B cell (primary cell): ENCODE measurements around the gene DCBLD2. TPM values are rescaled to one million over a fixed set of nuclear protein-coding genes. Genes with fewer than 3 reads are reported as not detected.

Experiments used
- ATAC-seq: fragments of 200-7000 bp; cut with Tn5 transposase; one replicate; pipeline ENCODE4 v1.10.0; 2021; ENCODE audit warnings: low read depth, mild to moderate bottlenecking, moderate number of reproducible peaks, moderate library complexity
- CTCF ChIA-PET: fragments of 350-600 bp; sonication (Branson Sonifier 250); formaldehyde crosslinking; loops from one replicate; lab custom pipeline; 2021; ENCODE audit warnings: antibody characterized with exemption, inconsistent platforms; lab: Charles Lee
- POLR2A ChIA-PET: fragments of 350-600 bp; sonication (Branson Sonifier 250); formaldehyde crosslinking; loops from one replicate; lab custom pipeline; 2021; ENCODE audit warnings: antibody characterized with exemption; lab: Charles Lee
- DNase-seq: peaks from one replicate; pipeline ENCODE4 v3.0.0; 2013
- H2AFZ ChIP-seq: 2 replicates; pipeline ENCODE4 v1.6.1; 2012; ENCODE audit warnings: mild to moderate bottlenecking, low read depth, low read length; ENCODE audit not compliant: insufficient read depth, poor library complexity, severe bottlenecking
- H3K27ac ChIP-seq, 2 donors: 1 replicate in 1 of 2; 2 replicates in 1 of 2; pipeline ENCODE4 v1.5.1; 2012 to 2013; ENCODE audit warnings: low read length in 2 of 2, mild to moderate bottlenecking in 2 of 2, moderate library complexity in 1 of 2
- H3K27me3 ChIP-seq, 4 experiments: fragments of 200-600 bp in 1 of 4; sonication (generic) in 1 of 4; replicated peaks in 1 of 4; 1 replicate in 2 of 4; 2 replicates in 2 of 4; pipeline versions ENCODE4 v1.6.1 to v1.7.0; 2013 to 2016; ENCODE audit warnings: low read length in 3 of 4, mild to moderate bottlenecking in 2 of 4, mixed read lengths in 1 of 4, moderate library complexity in 1 of 4; ENCODE audit not compliant: insufficient read depth in 4 of 4, control insufficient read depth in 3 of 4; ENCODE audit errors: control extremely low read depth in 1 of 4
- H3K36me3 ChIP-seq, 2 experiments: replicated peaks in 1 of 2; 1 replicate in 1 of 2; 2 replicates in 1 of 2; pipeline versions ENCODE4 v1.6.1 to v1.7.1; 2013; ENCODE audit warnings: low read length in 1 of 2; ENCODE audit not compliant: insufficient read depth in 2 of 2, control insufficient read depth in 1 of 2; ENCODE audit errors: control extremely low read depth in 1 of 2, extremely low read depth in 1 of 2
- H3K4me1 ChIP-seq, 2 donors: fragments of 200-600 bp in 1 of 2; sonication (generic) in 1 of 2; 1 replicate in 1 of 2; 2 replicates in 1 of 2; pipeline versions ENCODE4 v1.5.1 to v1.6.1; 2013 to 2017; ENCODE audit warnings: low read length in 2 of 2; ENCODE audit not compliant: control insufficient read depth in 2 of 2, insufficient read depth in 2 of 2
- H3K4me2 ChIP-seq: replicated peaks from 2 replicates; pipeline ENCODE3; 2012; ENCODE audit warnings: mild to moderate bottlenecking, low read depth, low read length; ENCODE audit not compliant: poor library complexity, severe bottlenecking
- H3K4me3 ChIP-seq, 5 experiments: fragments of 200-600 bp in 1 of 5; sonication (generic) in 1 of 5; 1 replicate in 3 of 5; 2 replicates in 2 of 5; pipeline versions ENCODE4 v1.5.1 to v1.7.0; 2011 to 2016; ENCODE audit warnings: low read length in 4 of 5, mild to moderate bottlenecking in 4 of 5, low read depth in 2 of 5, control low read depth in 1 of 5, moderate library complexity in 1 of 5; ENCODE audit not compliant: insufficient read depth in 1 of 5; ENCODE audit errors: control extremely low read depth in 1 of 5, extremely low read depth in 1 of 5
- H3K79me2 ChIP-seq: fragments of 200-600 bp; sonication (generic); one replicate; pipeline ENCODE4 v1.6.0; 2016; ENCODE audit warnings: low read length; ENCODE audit not compliant: control insufficient read depth, insufficient read depth
- H3K9ac ChIP-seq: fragments of 200-600 bp; sonication (generic); 2 replicates; pipeline ENCODE4 v1.6.1; 2017; ENCODE audit warnings: mild to moderate bottlenecking, low read length, moderate library complexity
- H3K9me3 ChIP-seq, 3 donors: one replicate each; pipeline versions ENCODE4 v1.6.1 to v1.7.1; 2013; ENCODE audit warnings: low read length in 2 of 3; ENCODE audit not compliant: control insufficient read depth in 2 of 3, insufficient read depth in 1 of 3; ENCODE audit errors: control extremely low read depth in 1 of 3
- H4K20me1 ChIP-seq: 2 replicates; pipeline ENCODE4 v1.6.0; 2012; ENCODE audit warnings: mild to moderate bottlenecking, low read length; ENCODE audit not compliant: insufficient read depth, control insufficient read depth, poor library complexity, severe bottlenecking
- H3K27ac Mint-ChIP-seq: one replicate; pipeline ENCODE4 v1.8.0; 2021; ENCODE audit warnings: mixed read lengths
- H3K27me3 Mint-ChIP-seq: one replicate; pipeline ENCODE4 v1.8.0; 2021; ENCODE audit warnings: mixed read lengths
- H3K4me1 Mint-ChIP-seq: one replicate; pipeline ENCODE4 v1.8.0; 2021; ENCODE audit warnings: mixed read lengths
- H3K4me3 Mint-ChIP-seq: one replicate; pipeline ENCODE4 v1.8.0; 2021; ENCODE audit warnings: mixed read lengths
- H3K9me3 Mint-ChIP-seq: one replicate; pipeline ENCODE4 v1.8.0; 2022; ENCODE audit warnings: mixed read lengths; ENCODE audit not compliant: insufficient read depth
- CTCF ChIP-seq: fragments of 200-600 bp; IDR thresholded peaks from one replicate; pipeline ENCODE4 v1.8.0; 2022; ENCODE audit warnings: antibody characterized with exemption, mild to moderate bottlenecking
- EZH2 ChIP-seq: IDR thresholded peaks from 2 replicates; pipeline ENCODE4 v1.6.1; 2012; ENCODE audit warnings: borderline replicate concordance, low read depth, mild to moderate bottlenecking, moderate library complexity, low read length; ENCODE audit not compliant: insufficient read depth, poor library complexity, severe bottlenecking
- WGBS: methylation state at CpG from one replicate; pipeline ENCODE4 v1.1.5; 2013; ENCODE audit warnings: missing lambda C conversion rate; ENCODE audit not compliant: insufficient coverage; 5-methylcytosine and 5-hydroxymethylcytosine counted together
- intact Hi-C: fragments of 100-400 bp; cut with micrococcal nuclease; formaldehyde crosslinking; loops from one replicate; pipeline ENCODE4 v1.10.0; 2022
- polyA plus RNA-seq: library from polyadenylated mRNA; depleted of rRNA; stranded (reverse); fragments of >200 nt; gene quantifications from 2 replicates; pipeline ENCODE4 v1.2.3, GENCODE V29; 2012
- total RNA-seq, 2 donors: library from RNA; stranded (reverse); fragments of 120-200 nt in 1 of 2; gene quantifications; 1 replicate in 1 of 2; 2 replicates in 1 of 2; pipeline versions ENCODE4 v1.2.3 to v1.2.4, GENCODE V29; 2013 to 2022

Gene DCBLD2
- total and polyA plus RNA-seq, 2 donors (not counting 1 experiment from before 2014, with no cell fraction given): 0.37 to 3.5 TPM

- DNase-seq: no peak
- Histone ChIP-seq H4K20me1 (no peaks in the 10 kb centered on the region), H2AFZ (no peak overlapping the region), H3K36me3 (no peaks in the 10 kb centered on the region), H3K27me3 (no peaks in the 10 kb centered on the region), H3K4me1 (no peaks in the 10 kb centered on the region), H3K4me2 (no peak overlapping the region), H3K9ac (no peak overlapping the region), H3K9me3 (no peaks in the 10 kb centered on the region), H3K27ac (no peak overlapping the region), H3K79me2 (no peaks in the 10 kb centered on the region), H3K4me3 (no peak overlapping the region)
- 100% methylated on average over 1 of the region's 2 CpGs for WGBS
- TF ChIP-seq CTCF (no peak), EZH2 (no peak)
- Mint-ChIP-seq H3K9me3 (no peaks in the 10 kb centered on the region), H3K4me1 (no peaks in the 10 kb centered on the region), H3K27me3 (peaks cover 10% of the 10 kb centered on the region), H3K4me3 (no peak overlapping the region), H3K27ac (no peak overlapping the region)
- ChIA-PET CTCF (no interaction called here), POLR2A (no interaction called here)
- no peak for ATAC-seq
- intact Hi-C loops: no loop called here
Measured at GRCh38 chr3:98772022-98772421, 129.5 kb downstream of the DCBLD2 start.

- H3K9me3 ChIP-seq: no peaks in the 10 kb centered on the region
- no peak overlapping the region for H2AFZ ChIP-seq
- intact Hi-C loops: no loop called here
- no peak overlapping the region for H3K4me2 ChIP-seq
- H3K9ac ChIP-seq: no peak overlapping the region
- Mint-ChIP-seq H3K27ac (no peak overlapping the region), H3K9me3 (no peaks in the 10 kb centered on the region), H3K27me3 (peaks cover 7% of the 10 kb centered on the region), H3K4me3 (no peak overlapping the region), H3K4me1 (no peaks in the 10 kb centered on the region)
- ChIA-PET CTCF (no interaction called here), POLR2A (no interaction called here)
- no peaks in the 10 kb centered on the region for H3K36me3 ChIP-seq
- no peaks in the 10 kb centered on the region for H3K4me1 ChIP-seq
- TF ChIP-seq EZH2 (no peak), CTCF (no peak)
- DNase-seq: peak; percentile 14
- WGBS: 49% methylated on average over 8 of the region's 8 CpGs
- no peaks in the 10 kb centered on the region for H3K27me3 ChIP-seq
- no peak for ATAC-seq
- no peaks in the 10 kb centered on the region for H3K79me2 ChIP-seq
- H3K27ac ChIP-seq: no peak overlapping the region
- no peak overlapping the region for H3K4me3 ChIP-seq
- H4K20me1 ChIP-seq: no peaks in the 10 kb centered on the region
Measured at GRCh38 chr3:98770261-98771039, 131.0 kb downstream of the DCBLD2 start.
